ENCODE results near the gene AFF3.
A peak's percentile ranks its signal among the peaks of the same experiment; 100 is the strongest.
"Not testable (repeated sequence)": the region's sequence is repeated elsewhere in the genome, so short reads cannot be mapped to it uniquely, and the experiment has no call there.

The AFF3 gene

GRCh38 chr2:99957332-99958133 lies 184.9 kb downstream of the AFF3 start:
- DNase-seq = no peak

- peak; percentile 28 for DNase-seq
Measured at GRCh38 chr2:99956232-99957030, 186.0 kb downstream of the AFF3 start.

DNA sequence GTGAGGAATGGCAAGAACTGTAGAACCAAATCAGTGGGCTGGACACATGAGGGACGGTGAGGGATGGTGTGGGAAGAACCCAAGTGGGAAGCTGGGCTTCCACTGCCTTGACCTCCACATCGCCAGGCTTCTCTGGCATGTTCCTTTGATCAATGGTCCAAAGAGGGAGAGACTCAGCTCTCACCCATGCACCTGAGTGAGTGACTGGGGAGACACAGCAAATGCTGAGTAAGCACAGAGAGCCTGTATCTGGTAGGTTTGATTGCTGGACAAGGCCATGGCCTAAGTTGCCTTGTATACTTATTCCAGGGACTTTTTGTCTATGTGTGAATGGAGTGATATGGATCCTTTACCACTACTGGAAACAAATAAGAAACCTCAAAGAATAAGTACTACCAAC lies 188.6 kb downstream of the AFF3 start:
- no peak for DNase-seq

DNA sequence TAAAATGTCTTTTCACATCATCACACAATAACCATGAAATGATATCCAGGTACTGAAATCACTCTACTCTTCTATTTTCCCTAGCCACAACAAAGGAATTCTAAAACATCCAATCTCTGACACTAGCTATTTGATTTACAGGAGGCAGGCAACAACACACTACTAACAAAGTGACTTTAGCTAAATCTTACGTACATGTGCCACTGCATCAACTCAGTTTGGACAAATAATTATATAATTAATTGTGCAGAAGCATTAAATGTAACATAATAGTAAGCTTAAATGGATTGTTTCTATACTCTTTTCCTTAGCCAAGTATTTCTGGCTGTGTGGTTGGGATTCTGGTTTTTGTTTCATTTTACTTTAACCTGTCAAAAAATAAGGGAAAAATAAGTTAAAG lies 192.4 kb downstream of the AFF3 start:
- no peak for DNase-seq

DNA sequence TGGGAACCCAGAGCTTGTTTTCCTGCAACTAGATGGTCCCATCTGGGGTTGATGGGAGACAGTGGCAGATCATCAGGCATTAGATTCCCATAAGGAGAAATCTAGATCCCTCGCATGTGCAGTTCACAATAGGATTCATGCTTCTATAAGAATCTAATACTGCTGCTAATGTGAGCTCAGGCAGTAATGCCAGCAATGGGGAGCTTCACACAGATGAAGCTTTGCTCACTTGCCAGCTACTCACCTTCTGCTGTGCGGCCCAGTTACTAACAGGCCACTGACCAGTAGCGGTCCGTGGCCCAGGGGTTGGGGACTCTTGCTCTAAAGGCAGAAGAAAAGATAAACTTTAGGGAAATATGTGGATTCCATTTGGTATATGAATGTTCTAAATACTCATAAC lies 192.9 kb downstream of the AFF3 start:
- no peak for DNase-seq

DNA sequence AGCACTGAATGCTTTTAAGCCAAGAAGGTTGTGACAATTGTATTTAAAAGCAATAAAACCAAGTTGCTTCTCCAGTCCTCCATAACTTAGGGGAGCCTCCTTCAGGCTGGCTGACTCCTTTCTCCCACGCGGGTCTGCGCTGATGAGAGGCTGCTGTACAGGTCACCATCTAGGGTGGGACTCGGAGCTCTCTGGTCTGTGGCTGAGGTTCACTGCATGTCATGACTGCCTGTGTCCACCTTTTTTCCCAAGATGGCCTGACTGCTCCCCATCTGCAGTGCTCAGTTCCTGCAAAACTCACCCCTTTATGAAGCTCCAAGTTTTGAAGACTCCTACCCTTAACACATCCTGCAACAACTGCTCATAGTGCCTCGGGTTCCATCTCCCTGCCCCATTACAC lies 194.4 kb downstream of the AFF3 start:
- DNase-seq = no peak

GRCh38 chr2:99947366-99947765 lies 195.0 kb downstream of the AFF3 start:
- not testable (repeated sequence) for DNase-seq

- no peak for DNase-seq
Measured at GRCh38 chr2:99944019-99944418, 198.4 kb downstream of the AFF3 start.

GRCh38 chr2:99942561-99943347 lies 199.6 kb downstream of the AFF3 start:
- no peak for DNase-seq

- no peak for DNase-seq
Measured at GRCh38 chr2:99940963-99941362, 201.4 kb downstream of the AFF3 start.

GRCh38 chr2:99939135-99939534 lies 203.3 kb downstream of the AFF3 start:
- no peak for DNase-seq

DNA sequence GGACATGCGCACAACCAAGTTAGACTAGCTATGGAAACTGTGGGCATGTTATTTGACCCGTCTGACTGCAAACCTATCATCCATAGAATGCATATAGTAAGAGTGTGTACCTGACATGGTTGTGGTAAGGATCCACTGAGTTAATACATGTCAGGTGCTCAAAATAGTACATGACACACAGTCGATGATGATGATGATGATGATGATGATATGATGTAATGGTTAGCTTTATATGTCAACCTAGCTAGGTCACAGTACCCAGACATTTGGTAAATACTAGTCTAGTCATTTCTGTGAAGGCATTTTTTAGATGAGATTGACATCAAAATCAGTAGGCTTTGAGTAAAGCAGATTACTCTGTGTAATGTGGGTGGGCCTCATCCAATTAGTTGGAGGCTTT lies 204.1 kb downstream of the AFF3 start:
- no peak for DNase-seq

- DNase-seq = no peak
Measured at GRCh38 chr2:99936065-99936464, 206.3 kb downstream of the AFF3 start.

DNA sequence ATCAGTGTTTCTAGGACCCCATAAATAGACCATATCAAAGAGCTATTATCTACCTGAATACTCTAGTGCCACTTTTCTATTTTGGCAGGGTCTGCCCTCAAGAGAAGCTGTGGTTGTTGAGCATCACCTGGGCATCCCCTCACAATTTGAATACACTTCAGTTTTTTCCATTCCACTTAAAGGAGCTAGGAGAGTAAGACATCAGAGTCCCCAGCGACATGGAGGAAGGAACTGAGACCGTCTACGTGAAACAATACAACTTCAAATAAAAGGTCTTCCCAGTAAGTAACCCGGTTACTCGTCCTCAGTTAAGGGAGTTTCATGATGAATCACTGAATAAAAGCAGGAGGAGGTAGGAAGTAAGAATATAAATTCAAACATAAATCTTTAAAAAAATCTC lies 206.7 kb downstream of the AFF3 start:
- no peak for DNase-seq

GRCh38 chr2:99933894-99934650 lies 208.3 kb downstream of the AFF3 start:
- no peak for DNase-seq

DNA sequence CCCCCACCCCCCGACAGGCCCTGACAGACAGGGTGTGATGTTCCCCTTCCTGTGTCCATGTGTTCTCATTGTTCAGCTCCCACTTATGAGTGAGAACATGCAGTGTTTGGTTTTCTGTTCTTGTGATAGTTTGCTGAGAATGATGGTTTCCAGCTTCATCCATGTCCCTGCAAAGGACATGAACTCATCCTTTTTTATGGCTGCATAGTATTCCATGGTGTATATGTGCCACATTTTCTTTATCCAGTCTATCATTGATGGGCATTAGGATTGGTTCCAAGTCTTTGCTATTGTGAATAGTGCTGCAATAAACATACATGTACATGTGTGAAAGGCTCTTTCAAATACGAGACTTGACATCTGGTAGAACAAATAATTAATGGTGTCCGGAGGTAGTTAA lies 208.9 kb downstream of the AFF3 start:
- DNase-seq = not testable (repeated sequence)

DNA sequence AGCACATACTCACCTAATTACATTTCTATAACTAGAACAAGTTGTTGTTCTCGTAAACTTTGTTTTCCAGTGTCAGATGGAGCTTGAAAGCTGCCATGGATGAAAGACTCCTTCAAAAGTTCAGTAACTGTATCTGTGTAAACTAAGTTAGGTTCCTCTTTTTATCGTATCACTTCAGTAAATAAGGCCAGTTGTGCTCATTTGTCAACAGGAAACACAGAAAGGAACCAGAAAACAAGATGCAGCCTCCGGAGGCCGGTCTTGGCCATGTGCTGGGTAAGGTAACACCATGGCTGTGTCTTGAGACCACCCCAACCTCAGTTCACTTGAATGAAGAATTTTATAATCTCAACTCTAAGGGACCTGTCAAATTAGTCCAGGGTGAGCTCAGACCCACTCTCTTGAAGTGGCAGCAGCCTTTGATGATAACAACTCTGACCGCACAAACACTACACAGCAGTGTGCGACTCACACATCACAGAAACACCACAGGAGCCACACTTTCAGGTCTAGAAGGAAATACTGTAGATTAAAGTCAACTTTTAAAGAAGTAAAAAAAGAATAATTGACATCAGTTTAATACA lies 213.8 kb downstream of the AFF3 start:
- DNase-seq = peak; percentile 21

- DNase-seq = not testable (repeated sequence)
Measured at GRCh38 chr2:99927690-99928207, 214.6 kb downstream of the AFF3 start.

GRCh38 chr2:99926986-99927385 lies 215.4 kb downstream of the AFF3 start:
- no peak for DNase-seq

- DNase-seq = no peak
Measured at GRCh38 chr2:99925960-99926359, 216.4 kb downstream of the AFF3 start.

GRCh38 chr2:99922664-99923063 lies 219.7 kb downstream of the AFF3 start:
- no peak for DNase-seq

GRCh38 chr2:99921903-99922302 lies 220.5 kb downstream of the AFF3 start:
- no peak for DNase-seq

All from MV-4-11 (cell line).